SK-N-SH treated with all-trans-retinoic acid at 6 μM for 48 hours (cell line): ENCODE data around the gene PRKCQ.

Experiments used
- ARNTL ChIP-seq: fragments of 450-650 bp; formaldehyde crosslinking; IDR thresholded peaks from 2 replicates; pipeline ENCODE4 v1.5.0; 2020; ENCODE audit warnings: low read depth, mild to moderate bottlenecking, moderate library complexity, borderline replicate concordance
- PPARA ChIP-seq: fragments of 250-450 bp; sonication (Bioruptor Pico); IDR thresholded peaks from 2 replicates; pipeline ENCODE4 v1.5.0; 2020; ENCODE audit warnings: mild to moderate bottlenecking, borderline replicate concordance
- TCF4 ChIP-seq: fragments of 250-450 bp; sonication (Bioruptor Pico); IDR thresholded peaks from 2 replicates; pipeline ENCODE4 v1.8.0; 2021; ENCODE audit warnings: mild to moderate bottlenecking, moderate library complexity, borderline replicate concordance
- ZFP3 ChIP-seq: fragments of 250-450 bp; sonication (Bioruptor Pico); IDR thresholded peaks from 2 replicates; pipeline ENCODE4 v1.5.0; 2020; ENCODE audit warnings: mild to moderate bottlenecking, moderate library complexity
- ZFP30 ChIP-seq: fragments of 450-650 bp; formaldehyde crosslinking; IDR thresholded peaks from 2 replicates; pipeline ENCODE4 v1.5.0; 2022; ENCODE audit warnings: mild to moderate bottlenecking, moderate library complexity
- TF ChIP-seq, protein P1 (sequence below): fragments of 250-450 bp; sonication (Bioruptor Pico); IDR thresholded peaks from 2 replicates; pipeline ENCODE4 v1.5.1; 2020; ENCODE audit warnings: low read depth, mild to moderate bottlenecking, moderate library complexity
- TF ChIP-seq, protein P2 (sequence below): fragments of 250-450 bp; sonication (Bioruptor Pico); IDR thresholded peaks from 2 replicates; pipeline ENCODE4 v1.8.0; 2020; ENCODE audit warnings: mild to moderate bottlenecking, moderate library complexity, borderline replicate concordance

DNA sequence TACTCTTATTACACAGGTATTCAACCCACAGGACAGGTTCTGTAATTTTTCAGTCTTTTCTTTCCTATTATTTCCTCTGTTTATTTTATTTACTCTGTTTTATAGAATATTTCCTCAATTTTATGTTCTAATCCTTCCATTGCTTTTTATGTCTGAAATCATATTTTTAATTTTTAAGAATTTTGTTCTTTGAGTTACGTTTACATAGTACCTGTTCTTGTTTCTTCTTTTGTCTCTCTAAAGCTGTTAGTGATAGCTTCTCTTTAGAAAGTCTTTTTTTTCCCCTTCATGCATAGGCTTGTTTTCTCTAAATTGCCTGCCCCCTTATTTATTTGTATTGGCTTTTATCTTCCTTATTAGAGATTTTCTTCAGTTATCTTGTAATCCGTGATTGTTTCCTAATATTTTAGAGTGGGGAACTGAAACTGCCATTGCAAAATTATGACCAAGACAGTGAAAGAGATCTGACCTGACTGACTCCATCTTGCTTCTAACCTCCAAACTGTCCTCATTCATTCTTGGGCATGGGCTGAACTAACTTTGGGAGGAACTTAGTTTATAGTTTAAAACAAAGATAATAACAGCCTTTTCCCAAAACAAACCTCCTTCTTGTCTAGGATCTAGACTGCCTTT, 189.7 kb downstream of the PRKCQ start:
- TF ChIP-seq ARNTL (no peak), ZFP30 (CRISPR knock-in tag) (no peak), ZFP3 (no peak), TCF4 (CRISPR knock-in tag) (no peak), PPARA (no peak)
- TF ChIP-seq, protein P1, sequence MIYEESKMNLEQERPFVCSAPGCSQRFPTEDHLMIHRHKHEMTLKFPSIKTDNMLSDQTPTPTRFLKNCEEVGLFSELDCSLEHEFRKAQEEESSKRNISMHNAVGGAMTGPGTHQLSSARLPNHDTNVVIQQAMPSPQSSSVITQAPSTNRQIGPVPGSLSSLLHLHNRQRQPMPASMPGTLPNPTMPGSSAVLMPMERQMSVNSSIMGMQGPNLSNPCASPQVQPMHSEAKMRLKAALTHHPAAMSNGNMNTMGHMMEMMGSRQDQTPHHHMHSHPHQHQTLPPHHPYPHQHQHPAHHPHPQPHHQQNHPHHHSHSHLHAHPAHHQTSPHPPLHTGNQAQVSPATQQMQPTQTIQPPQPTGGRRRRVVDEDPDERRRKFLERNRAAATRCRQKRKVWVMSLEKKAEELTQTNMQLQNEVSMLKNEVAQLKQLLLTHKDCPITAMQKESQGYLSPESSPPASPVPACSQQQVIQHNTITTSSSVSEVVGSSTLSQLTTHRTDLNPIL (CRISPR knock-in tag), result no peak
- TF ChIP-seq, protein P2, sequence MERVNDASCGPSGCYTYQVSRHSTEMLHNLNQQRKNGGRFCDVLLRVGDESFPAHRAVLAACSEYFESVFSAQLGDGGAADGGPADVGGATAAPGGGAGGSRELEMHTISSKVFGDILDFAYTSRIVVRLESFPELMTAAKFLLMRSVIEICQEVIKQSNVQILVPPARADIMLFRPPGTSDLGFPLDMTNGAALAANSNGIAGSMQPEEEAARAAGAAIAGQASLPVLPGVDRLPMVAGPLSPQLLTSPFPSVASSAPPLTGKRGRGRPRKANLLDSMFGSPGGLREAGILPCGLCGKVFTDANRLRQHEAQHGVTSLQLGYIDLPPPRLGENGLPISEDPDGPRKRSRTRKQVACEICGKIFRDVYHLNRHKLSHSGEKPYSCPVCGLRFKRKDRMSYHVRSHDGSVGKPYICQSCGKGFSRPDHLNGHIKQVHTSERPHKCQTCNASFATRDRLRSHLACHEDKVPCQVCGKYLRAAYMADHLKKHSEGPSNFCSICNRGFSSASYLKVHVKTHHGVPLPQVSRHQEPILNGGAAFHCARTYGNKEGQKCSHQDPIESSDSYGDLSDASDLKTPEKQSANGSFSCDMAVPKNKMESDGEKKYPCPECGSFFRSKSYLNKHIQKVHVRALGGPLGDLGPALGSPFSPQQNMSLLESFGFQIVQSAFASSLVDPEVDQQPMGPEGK (CRISPR knock-in tag), result no peak
